HCT116 (cell line): ENCODE data around the gene TLR9. TPM values are rescaled to one million over a fixed set of nuclear protein-coding genes. Genes with fewer than 3 reads are reported as not detected.

ENCODE experiments used
- ATAC-seq: fragments of 200-7000 bp; cut with Tn5 transposase; 2 replicates; pipeline ENCODE4 v1.9.1; 2020; ENCODE audit warnings: mild to moderate bottlenecking, moderate library complexity
- BruUV-seq: library from RNA; stranded (reverse); fragments of 400-500 nt; replicated peaks from 2 replicates; lab custom pipeline; 2021; lab: Mats Ljungman, UMichigan
- CTCF ChIA-PET: fragments of 300-600 bp; sonication (Branson Sonifier 250); formaldehyde crosslinking; loops from one replicate; lab custom pipeline; 2021; ENCODE audit warnings: antibody characterized with exemption; lab: Charles Lee
- POLR2A ChIA-PET: fragments of 300-600, 350-600 bp; sonication (Branson Sonifier 250); formaldehyde crosslinking; loops from one replicate; lab custom pipeline; 2021; ENCODE audit warnings: antibody characterized with exemption; lab: Charles Lee
- RAD21 ChIA-PET, 2 experiments: fragments of 300-600 bp; sonication (Branson Sonifier 250); formaldehyde crosslinking; loops; one replicate each; lab custom pipeline; 2023; ENCODE audit warnings: low total read pairs in 2 of 2; ENCODE audit not compliant: uncharacterized antibody in 2 of 2, unreplicated experiment in 2 of 2, low non-redundant PET in 1 of 2; lab: Charles Lee
- DNase-seq: peaks from one replicate; pipeline ENCODE4 v3.0.0-alpha.2; 2010; ENCODE audit warnings: low read depth, low spot score
- H2AFZ ChIP-seq: fragments of 200-600 bp; shearing (Covaris generic), sonication (generic); 2 replicates; pipeline ENCODE4 v1.6.1; 2017; ENCODE audit warnings: low read depth, mixed run types, mixed read lengths, antibody characterized with exemption, low read length; ENCODE audit not compliant: poor library complexity, severe bottlenecking
- H3K27ac ChIP-seq: 2 replicates; pipeline ENCODE4 v1.5.1; 2012; ENCODE audit warnings: low read depth, low read length
- H3K27me3 ChIP-seq: fragments of 200-600 bp; sonication (generic); 2 replicates; pipeline ENCODE4 v1.6.1; 2016; ENCODE audit warnings: mixed run types, low read length, mixed read lengths; ENCODE audit not compliant: insufficient read depth
- H3K36me3 ChIP-seq, 2 experiments: fragments of 200-500 bp in 1 of 2; fragments of 200-600 bp in 1 of 2; sonication (Bioruptor generic) in 1 of 2; sonication (generic) in 1 of 2; 2 replicates each; pipeline versions ENCODE4 v1.5.1 to v1.6.1; 2014 to 2016; ENCODE audit warnings: low read length in 2 of 2, inconsistent platforms in 1 of 2, mixed read lengths in 1 of 2, mixed run types in 1 of 2; ENCODE audit not compliant: insufficient read depth in 2 of 2, control insufficient read depth in 1 of 2
- H3K4me1 ChIP-seq, 2 experiments: fragments of 200-600 bp in 1 of 2; sonication (generic) in 1 of 2; 2 replicates each; pipeline versions ENCODE4 v1.5.1 to v1.6.1; 2012 to 2017; ENCODE audit warnings: low read length in 2 of 2, inconsistent platforms in 1 of 2, mild to moderate bottlenecking in 1 of 2, mixed read lengths in 1 of 2, mixed run types in 1 of 2, moderate library complexity in 1 of 2; ENCODE audit not compliant: insufficient read depth in 2 of 2, control insufficient read depth in 1 of 2
- H3K4me2 ChIP-seq: fragments of 200-600 bp; sonication (generic); 2 replicates; pipeline ENCODE4 v1.6.1; 2017; ENCODE audit warnings: mixed run types, low read length, mixed read lengths
- H3K4me3 ChIP-seq, 2 experiments: fragments of 200-600 bp in 1 of 2; sonication (generic) in 1 of 2; replicated peaks in 1 of 2; 2 replicates each; pipeline ENCODE4 v1.5.1; 2011 to 2016; ENCODE audit warnings: low read length in 2 of 2, control low read depth in 1 of 2, low read depth in 1 of 2, mild to moderate bottlenecking in 1 of 2, mixed read lengths in 1 of 2, mixed run types in 1 of 2
- H3K79me2 ChIP-seq: fragments of 200-600 bp; sonication (generic); 2 replicates; pipeline ENCODE4 v1.6.1; 2017; ENCODE audit warnings: mild to moderate bottlenecking, mixed run types, low read length, moderate library complexity, mixed read lengths; ENCODE audit not compliant: insufficient read depth
- H3K9ac ChIP-seq: fragments of 200-600 bp; sonication (generic); 2 replicates; pipeline ENCODE4 v1.6.1; 2016; ENCODE audit warnings: low read length, mixed read lengths
- H3K9me2 ChIP-seq: fragments of 200-600 bp; sonication (generic), shearing (Covaris generic); 2 replicates; pipeline ENCODE4 v1.6.1; 2017; ENCODE audit warnings: mixed run types, mild to moderate bottlenecking, moderate library complexity; ENCODE audit not compliant: insufficient read depth
- H3K9me3 ChIP-seq, 2 experiments: fragments of 200-500 bp in 1 of 2; fragments of 200-600 bp in 1 of 2; sonication (Bioruptor generic) in 1 of 2; sonication (generic) in 1 of 2; 2 replicates each; pipeline ENCODE4 v1.6.1; 2014 to 2017; ENCODE audit warnings: low read length in 2 of 2, mixed read lengths in 2 of 2, inconsistent platforms in 1 of 2, low read depth in 1 of 2, mild to moderate bottlenecking in 1 of 2, mixed run types in 1 of 2, moderate library complexity in 1 of 2; ENCODE audit not compliant: control insufficient read depth in 1 of 2, insufficient read depth in 1 of 2
- H4K20me1 ChIP-seq: fragments of 200-600 bp; sonication (generic), shearing (Covaris generic); 2 replicates; pipeline ENCODE4 v1.6.1; 2017; ENCODE audit warnings: mixed run types, mild to moderate bottlenecking, moderate library complexity; ENCODE audit not compliant: insufficient read depth
- ELF1 ChIP-seq: IDR thresholded peaks from 2 replicates; pipeline ENCODE4 v1.6.1; 2012; ENCODE audit warnings: low read depth, borderline replicate concordance
- intact Hi-C: fragments of 100-400 bp; cut with micrococcal nuclease; formaldehyde crosslinking; loops from 2 replicates; pipeline ENCODE4 v1.10.0; 2022
- total RNA-seq: library from RNA; stranded (reverse); gene quantifications from one replicate; pipeline ENCODE4 v1.2.1, GENCODE V29; 2021; ENCODE audit not compliant: unreplicated experiment
- TF ChIP-seq, protein P1 (sequence below): IDR thresholded peaks from 2 replicates; pipeline ENCODE4 v1.6.1; 2012
- TF ChIP-seq, protein P2 (sequence below): IDR thresholded peaks from 2 replicates; pipeline ENCODE4 v1.6.1; 2011; ENCODE audit warnings: mild to moderate bottlenecking, low read length, moderate library complexity; ENCODE audit not compliant: insufficient replicate concordance; ENCODE audit errors: extremely low read depth

TLR9 gene
- total RNA-seq, 1 experiment from 2014 or later, result 0.15 TPM

DNA sequence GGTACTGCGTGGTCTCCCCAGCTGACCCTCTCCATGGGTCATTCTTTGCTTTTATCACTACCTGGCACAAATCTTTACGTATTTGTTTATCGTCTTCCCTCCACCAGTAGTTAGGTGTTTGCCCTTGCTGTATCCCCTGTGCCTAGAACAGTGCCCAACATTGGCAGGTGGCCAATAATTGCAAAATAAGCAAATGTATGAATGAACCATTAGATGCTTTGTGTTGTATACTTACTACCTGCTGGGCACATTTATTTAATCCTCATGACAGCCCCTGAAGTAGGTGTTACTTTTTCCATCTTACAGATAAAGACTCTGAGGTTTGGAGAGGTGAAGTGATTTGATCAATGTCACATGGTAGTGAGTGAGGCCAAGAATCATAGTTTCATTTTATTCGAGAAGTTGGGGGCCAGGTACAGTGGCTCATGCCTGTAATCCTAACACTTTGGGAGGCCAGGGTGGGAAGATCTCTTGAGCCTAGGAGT is 15.5 kb upstream of the TLR9 start:
- TF ChIP-seq, protein P1, sequence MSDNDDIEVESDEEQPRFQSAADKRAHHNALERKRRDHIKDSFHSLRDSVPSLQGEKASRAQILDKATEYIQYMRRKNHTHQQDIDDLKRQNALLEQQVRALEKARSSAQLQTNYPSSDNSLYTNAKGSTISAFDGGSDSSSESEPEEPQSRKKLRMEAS, result no peak
- TF ChIP-seq, protein P2, sequence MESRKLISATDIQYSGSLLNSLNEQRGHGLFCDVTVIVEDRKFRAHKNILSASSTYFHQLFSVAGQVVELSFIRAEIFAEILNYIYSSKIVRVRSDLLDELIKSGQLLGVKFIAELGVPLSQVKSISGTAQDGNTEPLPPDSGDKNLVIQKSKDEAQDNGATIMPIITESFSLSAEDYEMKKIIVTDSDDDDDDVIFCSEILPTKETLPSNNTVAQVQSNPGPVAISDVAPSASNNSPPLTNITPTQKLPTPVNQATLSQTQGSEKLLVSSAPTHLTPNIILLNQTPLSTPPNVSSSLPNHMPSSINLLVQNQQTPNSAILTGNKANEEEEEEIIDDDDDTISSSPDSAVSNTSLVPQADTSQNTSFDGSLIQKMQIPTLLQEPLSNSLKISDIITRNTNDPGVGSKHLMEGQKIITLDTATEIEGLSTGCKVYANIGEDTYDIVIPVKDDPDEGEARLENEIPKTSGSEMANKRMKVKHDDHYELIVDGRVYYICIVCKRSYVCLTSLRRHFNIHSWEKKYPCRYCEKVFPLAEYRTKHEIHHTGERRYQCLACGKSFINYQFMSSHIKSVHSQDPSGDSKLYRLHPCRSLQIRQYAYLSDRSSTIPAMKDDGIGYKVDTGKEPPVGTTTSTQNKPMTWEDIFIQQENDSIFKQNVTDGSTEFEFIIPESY, result no peak
- no peak for TF ChIP-seq ELF1
- Histone ChIP-seq H3K9me3 (peaks cover 0 to 4% of the 10 kb centered on the region in 2 experiments; a peak in 1 of 4 replicates), H3K4me1 (peaks cover 49 to 66% of the 10 kb centered on the region in 2 experiments), H3K36me3 (no peaks in the 10 kb centered on the region), H3K9me2 (no peaks in the 10 kb centered on the region), H4K20me1 (no peaks in the 10 kb centered on the region), H3K27ac (peak overlapping the region; percentile 98), H3K4me3 (no peak overlapping the region; a peak in 1 of 4 replicates), H2AFZ (no peak overlapping the region), H3K9ac (peak overlapping the region; percentile 87; the same call in 1 of the 2 replicates), H3K27me3 (no peaks in the 10 kb centered on the region), H3K79me2 (peaks cover 25% of the 10 kb centered on the region), H3K4me2 (peak overlapping the region; percentile 84)
- no TSS peak for BruUV-seq
- ChIA-PET RAD21 (no interaction called here), CTCF (interaction anchor here (0.9 to 1.8 kb wide), 8 partner anchors 9 to 268 kb away, joined by 3 to 8 read pairs (median 4); partner anchors contain the start of genes ABHD14B and WDR82), POLR2A (interaction anchor here (1.0 to 3.9 kb wide), 8 partner anchors 8 to 148 kb away, joined by 3 to 18 read pairs (median 4); partner anchors contain the start of genes POC1A and WDR82)
- ATAC-seq, result no peak
- intact Hi-C loops, result no loop called here
- DNase-seq, result no peak
